ENCODE results near the gene ADGRF3.

GRCh38 chr2:26394694-26395093 lies 48.1 kb upstream of the ADGRF3 start:
- TF ChIP-seq CTCF (IDR thresholded peaks at IDR 0.05) = no peak
- no peak for TF ChIP-seq REST (IDR thresholded peaks at IDR 0.05; ENCODE audit: insufficient read depth in 1 of 2, low read depth in 2 of 2, low read length in 1 of 2)
- TF ChIP-seq SIN3A (IDR thresholded peaks at IDR 0.05; ENCODE audit: borderline replicate concordance, insufficient read depth, low read depth, low read length) = no peak
- no peak for TF ChIP-seq TCF7L2 (IDR thresholded peaks at IDR 0.05; ENCODE audit: low read depth, low read length)
- no peak for TF ChIP-seq POLR2AphosphoS5 (IDR thresholded peaks at IDR 0.05; ENCODE audit: low read depth, low read length)
